ENCODE data around the gene CEP162. TPM values are rescaled to one million over a fixed set of nuclear protein-coding genes. Genes with fewer than 3 reads are reported as not detected.
"Not testable (repeated sequence)": the region's sequence is repeated elsewhere in the genome, so short reads cannot be mapped to it uniquely, and the experiment has no call there.

The CEP162 gene
- total RNA-seq, 2 donors from 2014 or later: 8.0 to 8.5 TPM

DNA sequence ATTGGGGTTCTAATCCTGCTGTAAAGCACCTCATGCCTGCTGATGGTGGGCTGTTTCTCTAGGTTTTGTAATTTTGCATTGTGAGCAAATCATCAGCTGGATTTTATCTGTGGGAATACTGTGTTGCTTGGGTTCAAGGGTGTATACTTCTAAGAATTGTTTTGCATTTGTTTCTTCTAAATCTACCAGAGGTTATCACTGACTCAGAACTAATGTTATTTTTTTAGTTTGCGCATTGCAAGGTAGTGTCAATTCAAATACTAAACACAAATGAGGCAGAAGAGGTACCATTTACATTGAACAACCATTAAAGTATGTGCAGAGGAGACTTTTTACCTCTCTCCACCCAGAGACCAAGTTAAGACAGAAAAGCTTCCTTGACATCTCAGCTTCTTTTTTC, 60.0 kb downstream of the CEP162 start:
- DNase-seq (no peak), ATAC-seq (no peak)
- intact Hi-C loops (cut with DNase I, micrococcal nuclease): no loop called here

DNA sequence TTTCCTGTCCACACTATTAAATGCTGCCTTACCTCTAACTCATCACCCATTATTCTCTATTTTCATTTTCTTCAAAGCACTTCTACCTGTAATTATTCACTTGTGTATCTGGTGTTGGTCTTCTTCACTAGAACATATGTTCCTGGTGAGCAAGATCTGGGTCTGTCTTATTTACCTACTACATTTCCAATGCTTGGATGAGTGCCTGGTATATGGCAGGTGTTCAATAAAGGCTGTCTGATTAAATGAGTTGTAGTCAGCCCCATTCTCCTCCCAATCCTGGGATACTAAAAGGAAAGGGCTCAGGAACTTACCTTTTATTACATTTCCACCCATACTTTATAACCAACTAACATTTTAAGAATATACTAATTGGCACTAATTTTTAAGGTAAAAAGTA, 61.0 kb downstream of the CEP162 start:
- intact Hi-C loops (cut with DNase I, micrococcal nuclease): no loop called here
- ATAC-seq: peak; percentile 41

GRCh38 chr6:84164328-84164727, 63.1 kb downstream of the CEP162 start:
- intact Hi-C loops (cut with DNase I, micrococcal nuclease); DNase-seq; ATAC-seq: not testable (repeated sequence)

More for the DNA sequence above, 61.0 kb downstream of the CEP162 start:
- DNase-seq: no peak

DNA sequence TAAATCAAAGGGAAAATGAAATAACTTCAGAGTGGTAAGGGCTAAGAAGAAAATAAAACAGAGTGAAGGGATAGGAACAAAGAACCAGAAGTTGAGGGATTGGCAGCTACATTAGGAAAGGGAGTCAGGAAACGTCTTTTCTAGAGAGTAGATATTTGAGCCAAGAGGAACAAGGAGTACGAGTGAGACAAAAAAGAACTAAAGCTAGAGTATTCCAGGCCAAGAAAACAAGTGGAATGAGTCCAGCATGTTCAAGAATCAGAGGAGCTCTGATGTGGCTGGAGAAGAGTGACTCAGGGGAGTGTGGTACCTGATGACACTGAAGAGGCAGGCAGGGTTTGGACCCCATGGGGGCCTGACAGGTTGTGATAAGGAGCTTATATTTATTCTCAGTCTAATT, 66.3 kb downstream of the CEP162 start:
- ATAC-seq (no peak), DNase-seq (no peak)
- intact Hi-C loops (cut with DNase I, micrococcal nuclease): no loop called here

GRCh38 chr6:84156306-84156705, 71.1 kb downstream of the CEP162 start:
- no peak for DNase-seq
- intact Hi-C loops (cut with DNase I, micrococcal nuclease): no loop called here
- no peak for ATAC-seq

- ATAC-seq (no peak), DNase-seq (no peak)
- intact Hi-C loops (cut with DNase I, micrococcal nuclease): no loop called here
Measured at GRCh38 chr6:84151669-84152068, 75.8 kb downstream of the CEP162 start.

- intact Hi-C loops (cut with DNase I, micrococcal nuclease): no loop called here
- ATAC-seq: peak; percentile 42
- no peak for DNase-seq
Measured at GRCh38 chr6:84150705-84151104, 76.7 kb downstream of the CEP162 start.

GRCh38 chr6:84141521-84141920, 85.9 kb downstream of the CEP162 start:
- no peak for ATAC-seq
- DNase-seq: no peak
- intact Hi-C loops (cut with DNase I, micrococcal nuclease): no loop called here

DNA sequence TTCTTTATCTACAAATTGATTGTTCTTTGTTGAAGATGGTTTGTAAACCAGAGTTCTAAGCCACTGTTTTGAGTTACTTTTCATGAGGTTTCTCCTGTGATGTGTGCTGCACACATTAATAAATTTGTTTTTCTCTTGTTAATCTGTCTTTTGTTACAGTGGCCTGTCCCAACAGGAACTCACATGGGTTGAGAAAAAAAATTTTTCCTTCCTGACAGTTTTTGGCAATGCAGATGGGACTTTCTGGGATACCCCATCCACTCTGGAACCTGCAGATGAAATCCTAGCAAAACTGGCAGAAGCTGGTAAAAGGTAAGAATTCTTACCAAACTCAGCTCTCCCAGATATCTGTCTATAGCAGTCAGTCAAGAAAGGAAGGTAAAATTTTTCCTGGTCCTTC, 88.1 kb downstream of the CEP162 start:
- intact Hi-C loops (cut with DNase I, micrococcal nuclease): no loop called here
- no peak for DNase-seq
- no peak for ATAC-seq

DNA sequence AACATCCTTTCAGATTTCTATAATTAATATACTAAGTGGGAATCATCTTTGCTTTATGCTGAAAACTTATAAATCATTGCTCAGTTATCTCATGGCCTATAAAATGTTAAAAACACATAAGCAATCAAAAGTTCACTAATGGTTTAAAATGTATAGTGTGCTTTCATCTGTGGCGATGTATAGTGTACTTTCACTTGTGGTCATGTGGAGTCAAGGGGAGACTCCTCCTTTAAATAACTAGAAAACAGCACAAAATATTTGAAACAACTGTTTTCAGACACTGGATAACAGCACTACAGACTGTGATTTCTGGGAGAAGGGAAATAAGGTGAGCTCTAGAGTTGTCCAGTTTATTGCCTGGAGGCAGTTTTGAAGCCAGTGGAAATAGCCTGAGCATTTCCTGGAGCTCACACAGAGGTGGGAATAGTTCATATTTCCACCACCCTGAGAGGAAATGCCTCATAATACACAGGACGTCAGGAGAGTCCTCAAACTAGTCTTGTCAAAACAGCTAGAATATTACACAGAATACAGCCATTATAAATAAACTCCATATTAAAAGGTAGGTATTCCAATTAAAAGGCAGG, 89.4 kb downstream of the CEP162 start:
- intact Hi-C loops (cut with DNase I, micrococcal nuclease): no loop called here

DNA sequence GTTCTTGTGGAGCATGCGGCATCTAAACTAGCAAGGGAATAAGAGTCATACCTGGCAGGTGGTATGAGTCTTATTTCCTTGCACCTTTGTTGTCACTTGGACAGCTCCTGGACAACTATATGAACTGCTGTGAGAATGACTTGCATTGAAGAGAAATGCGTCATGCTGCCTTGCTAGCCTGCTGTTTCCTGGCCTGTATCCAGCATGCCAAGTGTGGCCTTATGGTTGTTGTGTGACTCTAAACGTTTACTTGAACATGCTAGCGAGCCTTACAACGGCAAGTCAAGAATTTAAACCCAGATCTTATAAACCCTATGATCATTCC, 90.4 kb downstream of the CEP162 start:
- ATAC-seq (no peak), DNase-seq (no peak)
- intact Hi-C loops (cut with DNase I, micrococcal nuclease): no loop called here

More for the DNA sequence above, 89.4 kb downstream of the CEP162 start:
- ATAC-seq (no peak), DNase-seq (no peak)

DNA sequence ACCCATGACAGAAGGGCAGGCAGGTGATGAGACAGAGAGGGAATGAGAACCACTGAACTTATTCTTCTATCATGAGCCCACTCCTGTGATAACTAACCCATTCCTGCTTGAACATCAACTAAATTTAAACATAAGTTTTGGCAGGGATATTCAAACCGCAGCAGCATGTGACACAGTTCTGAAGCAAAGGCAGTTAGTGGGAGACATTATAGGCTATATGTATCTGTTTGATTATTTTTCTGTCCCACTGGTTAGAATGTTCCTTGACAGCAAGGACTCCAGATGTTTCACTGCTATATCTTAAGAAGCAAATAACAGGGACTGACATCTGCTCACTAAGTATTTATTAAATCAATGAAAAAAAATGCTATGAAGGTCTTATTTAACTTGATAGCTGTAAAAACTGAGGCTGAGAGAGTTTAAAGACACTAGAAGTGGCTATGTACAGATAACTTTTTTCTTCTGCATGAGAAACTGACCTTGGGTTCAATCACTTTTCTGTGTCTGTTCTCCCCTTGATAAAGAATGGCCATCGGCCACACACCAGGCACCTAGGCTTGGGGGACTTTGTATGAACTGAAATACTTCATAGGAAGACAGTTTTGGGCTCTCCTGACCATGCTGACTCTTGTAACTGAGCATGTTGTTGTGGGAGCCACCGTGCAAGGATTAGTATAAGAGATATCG, 90.9 kb downstream of the CEP162 start:
- intact Hi-C loops (cut with DNase I, micrococcal nuclease): no loop called here
- DNase-seq (no peak), ATAC-seq (no peak)

- no peak for DNase-seq
- no peak for ATAC-seq
- intact Hi-C loops (cut with DNase I, micrococcal nuclease): no loop called here
Measured at GRCh38 chr6:84135291-84135690, 92.2 kb downstream of the CEP162 start.

GRCh38 chr6:84133385-84133784, 94.1 kb downstream of the CEP162 start:
- intact Hi-C loops (cut with DNase I, micrococcal nuclease); ATAC-seq; DNase-seq: not testable (repeated sequence)

GRCh38 chr6:84129588-84129987, 97.9 kb downstream of the CEP162 start:
- not testable (repeated sequence) for ATAC-seq

GRCh38 chr6:84123186-84123585, 104.3 kb downstream of the CEP162 start:
- DNase-seq: no peak
- no peak for ATAC-seq
- intact Hi-C loops (cut with DNase I, micrococcal nuclease): no loop called here

More at GRCh38 chr6:84129588-84129987, 97.9 kb downstream of the CEP162 start:
- DNase-seq; intact Hi-C loops (cut with DNase I, micrococcal nuclease): not testable (repeated sequence)

DNA sequence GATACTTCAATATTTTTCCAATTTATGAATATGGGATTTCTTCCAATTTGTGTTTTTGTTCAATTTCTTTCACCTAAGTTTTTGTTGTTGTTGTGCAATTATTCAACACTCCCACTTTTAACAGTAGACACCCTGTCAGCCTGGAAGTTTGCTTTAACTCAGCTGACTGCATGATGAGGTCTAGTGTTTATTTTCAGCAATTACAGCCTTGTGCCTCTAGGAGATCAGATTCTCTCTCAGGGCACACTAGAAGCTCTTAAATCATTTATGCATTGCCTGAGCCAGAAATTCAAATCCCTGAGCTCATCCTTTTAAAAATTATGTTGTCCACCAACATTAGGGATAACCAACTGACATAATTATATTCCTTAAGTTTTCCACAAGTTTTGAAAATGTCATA, 108.2 kb downstream of the CEP162 start:
- intact Hi-C loops (cut with DNase I, micrococcal nuclease): no loop called here
- no peak for ATAC-seq
- no peak for DNase-seq

DNA sequence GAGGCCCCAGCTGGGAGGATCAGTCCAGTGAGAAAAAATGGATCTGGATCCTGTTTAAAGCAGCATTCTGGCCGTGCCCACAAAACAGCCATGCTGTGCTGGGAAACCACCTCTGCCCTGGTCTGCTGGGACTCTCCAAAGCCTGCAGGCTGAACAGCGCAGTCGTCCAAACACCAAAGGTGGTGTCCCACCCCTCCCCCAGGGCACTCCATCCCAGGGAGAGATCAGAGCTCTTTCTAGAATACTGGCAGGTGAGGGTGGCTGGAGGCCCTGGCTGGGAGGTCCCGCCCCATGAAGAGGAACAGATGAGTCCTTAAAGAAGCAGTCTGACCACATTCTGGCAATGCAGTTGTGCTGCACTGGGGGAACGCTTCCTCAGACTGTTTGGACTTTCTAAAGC, 109.3 kb downstream of the CEP162 start:
- intact Hi-C loops (cut with DNase I, micrococcal nuclease): no loop called here
- no peak for DNase-seq
- ATAC-seq: no peak

DNA sequence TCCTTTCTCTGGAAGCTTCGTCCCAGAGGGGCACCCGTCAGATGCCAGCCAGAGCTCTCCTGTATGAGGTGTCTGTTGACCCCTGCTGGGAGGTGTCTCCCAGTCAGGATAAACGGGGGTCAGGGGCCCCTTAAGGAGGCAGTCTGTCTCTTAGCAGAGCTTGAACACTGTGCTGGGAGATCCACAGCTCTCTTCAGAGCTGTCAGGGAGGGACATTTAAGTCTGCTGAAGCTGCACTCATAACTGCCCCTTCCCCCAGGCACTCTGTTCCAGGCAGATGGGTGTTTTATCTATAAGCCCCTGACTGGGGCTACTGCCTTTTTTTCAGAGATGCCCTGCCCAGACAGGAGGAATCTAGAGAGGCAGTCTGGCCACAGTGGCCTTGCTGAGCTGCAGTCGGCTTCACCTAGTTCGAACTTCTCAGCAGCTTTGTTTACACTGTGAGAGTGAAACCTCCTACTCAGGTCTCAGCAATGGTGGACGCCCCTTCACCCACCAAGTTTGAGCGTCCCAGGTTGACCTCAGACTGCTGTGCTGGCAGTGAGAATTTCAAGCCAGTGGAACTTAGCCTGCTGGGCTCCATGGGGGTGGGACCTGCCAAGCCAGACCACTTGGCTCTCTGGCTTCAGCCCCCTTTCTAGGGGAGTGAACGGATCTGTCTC, 112.4 kb downstream of the CEP162 start:
- intact Hi-C loops (cut with DNase I, micrococcal nuclease); ATAC-seq; DNase-seq: not testable (repeated sequence)

- ATAC-seq; DNase-seq; intact Hi-C loops (cut with DNase I, micrococcal nuclease): not testable (repeated sequence)
Measured at GRCh38 chr6:84111351-84111750, 116.1 kb downstream of the CEP162 start.

All from left colon (tissue), 2 donors.